ENCODE data around the gene PIGK.

GRCh38 chr1:77103486-77103885, 115.7 kb downstream of the PIGK start:
- TF ChIP-seq CTCF (IDR thresholded peaks at IDR 0.05): no peak
- TF ChIP-seq ZFX (IDR thresholded peaks at IDR 0.05; ENCODE audit: borderline replicate concordance): no peak

Data from 22Rv1 (cell line).